Right atrium auricular region (tissue), 2 donors: ENCODE measurements around the gene CAMTA1. TPM values are rescaled to one million over a fixed set of nuclear protein-coding genes. Genes with fewer than 3 reads are reported as not detected.
A peak's percentile ranks its signal among the peaks of the same experiment; 100 is the strongest.

Experiments
- DNase-seq: peaks from one replicate; pipeline ENCODE4 v3.0.0-alpha.2; 2019; ENCODE audit warnings: low spot score
- H3K27ac ChIP-seq, 2 donors: fragments of 200-600 bp; sonication (generic); 1 replicate in 1 of 2; 2 replicates in 1 of 2; pipeline ENCODE4 v1.5.1; 2016 to 2019
- H3K27me3 ChIP-seq, 2 donors: fragments of 200-600 bp; sonication (generic); one replicate each; pipeline versions ENCODE4 v1.5.1 to v1.6.0; 2017 to 2019
- H3K36me3 ChIP-seq: fragments of 200-600 bp; sonication (generic); one replicate; pipeline ENCODE4 v1.5.1; 2016
- H3K4me1 ChIP-seq, 2 donors: fragments of 200-600 bp; sonication (generic); one replicate each; pipeline versions ENCODE4 v1.5.1 to v1.6.0; 2017 to 2019
- H3K4me3 ChIP-seq, 2 donors: fragments of 200-600 bp; sonication (generic); 1 replicate in 1 of 2; 2 replicates in 1 of 2; pipeline ENCODE4 v1.5.1; 2017 to 2019; ENCODE audit warnings: mild to moderate bottlenecking in 1 of 2, moderate library complexity in 1 of 2
- H3K9me3 ChIP-seq, 2 donors: fragments of 200-600 bp; sonication (generic); one replicate each; pipeline ENCODE4 v1.5.1; 2019
- total RNA-seq, 2 donors: library from RNA; depleted of rRNA; stranded (reverse); fragments of >200 nt; gene quantifications; one replicate each; pipeline ENCODE4 v1.1.0, GENCODE V29; 2016
- TF ChIP-seq, protein P1 (sequence below), 2 donors: fragments of 200-600 bp; sonication (generic); IDR thresholded peaks; one replicate each; pipeline ENCODE4 v1.5.1; 2019; ENCODE audit warnings: antibody characterized with exemption in 2 of 2

Gene CAMTA1
- total RNA-seq, 2 donors from 2014 or later = 132 to 190 TPM

DNA sequence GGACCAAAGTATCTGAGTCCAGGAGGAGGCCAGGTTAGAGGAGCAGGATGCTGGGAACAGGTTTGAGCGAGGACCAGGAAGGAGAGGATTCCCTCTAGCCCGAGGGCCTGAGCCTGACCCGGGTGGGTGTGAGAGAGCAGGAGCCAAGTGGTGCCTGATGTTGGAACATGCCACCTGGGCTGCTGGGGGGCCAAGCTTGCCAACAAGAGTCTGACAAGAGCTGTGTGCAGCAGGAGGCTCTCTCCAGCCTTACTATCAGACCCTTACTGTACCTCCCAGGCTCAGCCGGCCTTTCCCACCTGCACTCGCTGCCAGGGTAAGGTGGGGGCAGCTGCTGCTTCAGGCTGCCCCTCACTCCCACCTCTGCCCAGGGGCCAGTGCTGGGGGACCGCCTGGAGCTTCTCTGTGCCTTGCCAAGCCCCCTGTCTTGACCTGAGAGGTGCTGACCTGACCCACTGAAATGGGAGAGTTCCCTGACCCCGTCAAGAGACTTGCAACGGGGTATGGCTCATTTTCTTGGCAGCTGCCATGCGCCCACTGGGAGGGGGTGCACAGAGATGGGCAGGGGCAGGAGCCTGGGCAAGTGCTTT lies 826.3 kb downstream of the CAMTA1 start:
- H3K36me3 ChIP-seq = no peaks in the 10 kb centered on the region
- peaks cover 0 to 33% of the 10 kb centered on the region in 2 donors for H3K4me1 ChIP-seq
- H3K4me3 ChIP-seq = no peak overlapping the region
- H3K27ac ChIP-seq = no peak overlapping the region
- no peaks in the 10 kb centered on the region for H3K9me3 ChIP-seq
- no peaks in the 10 kb centered on the region for H3K27me3 ChIP-seq
- TF ChIP-seq, protein P1, sequence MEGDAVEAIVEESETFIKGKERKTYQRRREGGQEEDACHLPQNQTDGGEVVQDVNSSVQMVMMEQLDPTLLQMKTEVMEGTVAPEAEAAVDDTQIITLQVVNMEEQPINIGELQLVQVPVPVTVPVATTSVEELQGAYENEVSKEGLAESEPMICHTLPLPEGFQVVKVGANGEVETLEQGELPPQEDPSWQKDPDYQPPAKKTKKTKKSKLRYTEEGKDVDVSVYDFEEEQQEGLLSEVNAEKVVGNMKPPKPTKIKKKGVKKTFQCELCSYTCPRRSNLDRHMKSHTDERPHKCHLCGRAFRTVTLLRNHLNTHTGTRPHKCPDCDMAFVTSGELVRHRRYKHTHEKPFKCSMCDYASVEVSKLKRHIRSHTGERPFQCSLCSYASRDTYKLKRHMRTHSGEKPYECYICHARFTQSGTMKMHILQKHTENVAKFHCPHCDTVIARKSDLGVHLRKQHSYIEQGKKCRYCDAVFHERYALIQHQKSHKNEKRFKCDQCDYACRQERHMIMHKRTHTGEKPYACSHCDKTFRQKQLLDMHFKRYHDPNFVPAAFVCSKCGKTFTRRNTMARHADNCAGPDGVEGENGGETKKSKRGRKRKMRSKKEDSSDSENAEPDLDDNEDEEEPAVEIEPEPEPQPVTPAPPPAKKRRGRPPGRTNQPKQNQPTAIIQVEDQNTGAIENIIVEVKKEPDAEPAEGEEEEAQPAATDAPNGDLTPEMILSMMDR (IDR thresholded peaks at IDR 0.05) = no peak
- DNase-seq = no peak

DNA sequence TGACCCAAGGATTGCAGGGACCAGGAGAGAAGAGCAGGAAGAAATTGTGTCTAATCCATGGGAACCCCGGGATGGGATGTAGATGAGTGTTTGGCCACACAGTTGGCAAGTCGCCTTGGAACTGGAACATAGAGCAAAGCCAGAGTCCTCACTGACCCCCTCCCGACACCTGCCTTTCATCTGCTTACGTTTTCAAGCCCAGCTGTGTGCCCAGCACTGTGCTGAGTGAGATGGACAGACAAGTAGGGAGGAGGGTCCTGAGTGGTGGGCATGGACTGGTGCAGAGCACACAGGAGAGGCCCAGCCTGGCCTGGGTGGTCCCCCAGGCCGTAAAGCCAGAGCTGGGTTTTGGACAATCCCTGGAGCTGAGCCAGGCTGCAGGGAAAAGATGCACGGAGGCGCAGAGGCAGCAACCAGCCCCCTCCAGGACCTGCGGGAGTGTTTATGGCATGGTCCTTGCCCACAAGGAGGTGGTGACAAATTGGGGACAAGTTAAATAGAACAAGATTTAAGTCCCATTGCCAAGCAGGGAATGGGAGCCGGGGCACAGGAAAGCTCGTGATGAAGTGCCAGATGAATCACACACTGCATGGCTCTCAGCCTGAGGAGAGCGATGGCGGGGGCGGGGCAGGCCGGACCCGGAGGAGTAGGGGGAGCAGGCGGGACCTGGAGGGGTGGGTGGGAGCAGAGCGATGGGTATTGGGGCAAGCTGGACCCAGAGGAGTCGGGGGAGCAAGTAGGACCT lies 828.0 kb downstream of the CAMTA1 start:
- peak overlapping the region; percentile 67 to 83 for H3K27ac ChIP-seq
- DNase-seq = no peak
- no peaks in the 10 kb centered on the region for H3K27me3 ChIP-seq
- TF ChIP-seq, protein P1 (IDR thresholded peaks at IDR 0.05) = no peak
- peaks cover 0 to 47% of the 10 kb centered on the region in 2 donors for H3K4me1 ChIP-seq
- no peak overlapping the region for H3K4me3 ChIP-seq
- H3K9me3 ChIP-seq = no peaks in the 10 kb centered on the region
- no peaks in the 10 kb centered on the region for H3K36me3 ChIP-seq

DNA sequence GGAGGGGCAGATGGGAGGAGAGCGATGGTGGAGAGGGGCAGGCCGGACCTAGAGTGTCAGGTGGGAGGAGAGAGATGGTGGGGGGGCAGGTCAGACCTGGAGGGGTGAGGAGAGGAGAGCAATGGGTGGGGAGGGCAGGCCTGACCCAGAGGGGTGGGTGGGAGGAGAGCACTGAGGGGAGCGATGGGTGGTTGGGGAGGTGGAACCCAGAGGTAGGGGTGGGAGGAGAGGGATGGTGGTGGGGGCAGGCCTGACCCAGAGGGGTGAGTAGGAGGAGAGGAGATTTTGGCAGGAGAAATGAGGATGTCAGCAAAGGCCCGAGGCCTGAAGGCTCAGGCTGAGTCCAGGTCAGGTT lies 828.6 kb downstream of the CAMTA1 start:
- peak overlapping the region; percentile 67 to 83 for H3K27ac ChIP-seq

DNA sequence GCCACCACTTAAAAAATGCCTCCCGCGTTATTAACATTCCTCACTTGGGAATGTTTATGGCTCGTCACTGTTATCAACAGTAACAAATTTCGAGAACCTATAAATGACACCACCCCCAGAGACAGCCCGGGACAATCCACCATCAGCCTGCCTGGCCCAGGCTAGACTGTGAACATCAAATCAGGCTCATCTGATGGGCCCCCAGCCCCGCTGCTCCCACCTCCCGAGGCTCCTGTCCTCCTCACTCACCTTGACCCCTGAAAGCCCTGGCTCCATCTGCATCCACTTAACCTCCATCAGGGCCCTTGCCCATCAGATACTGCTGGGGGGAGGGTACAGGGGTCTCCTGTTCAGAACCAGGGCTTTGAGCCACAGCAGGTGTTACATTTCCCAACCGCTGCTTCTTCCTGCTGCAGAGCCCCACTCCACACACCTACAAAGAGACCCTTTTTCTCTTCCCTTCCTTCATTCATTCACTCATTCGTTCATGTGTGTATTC lies 829.4 kb downstream of the CAMTA1 start:
- H3K27me3 ChIP-seq = no peaks in the 10 kb centered on the region
- peaks cover 0 to 47% of the 10 kb centered on the region in 2 donors for H3K4me1 ChIP-seq
- TF ChIP-seq, protein P1 (IDR thresholded peaks at IDR 0.05) = no peak
- H3K4me3 ChIP-seq = no peak overlapping the region
- no peak for DNase-seq
- no peaks in the 10 kb centered on the region for H3K9me3 ChIP-seq
- peak overlapping the region; percentile 67 to 83 for H3K27ac ChIP-seq
- H3K36me3 ChIP-seq = no peaks in the 10 kb centered on the region

More for the DNA sequence above, 828.6 kb downstream of the CAMTA1 start:
- Histone ChIP-seq H3K4me3 (no peak overlapping the region), H3K9me3 (no peaks in the 10 kb centered on the region), H3K4me1 (peaks cover 0 to 47% of the 10 kb centered on the region in 2 donors), H3K27me3 (no peaks in the 10 kb centered on the region), H3K36me3 (no peaks in the 10 kb centered on the region)
- TF ChIP-seq, protein P1 (IDR thresholded peaks at IDR 0.05) = no peak
- DNase-seq = no peak

DNA sequence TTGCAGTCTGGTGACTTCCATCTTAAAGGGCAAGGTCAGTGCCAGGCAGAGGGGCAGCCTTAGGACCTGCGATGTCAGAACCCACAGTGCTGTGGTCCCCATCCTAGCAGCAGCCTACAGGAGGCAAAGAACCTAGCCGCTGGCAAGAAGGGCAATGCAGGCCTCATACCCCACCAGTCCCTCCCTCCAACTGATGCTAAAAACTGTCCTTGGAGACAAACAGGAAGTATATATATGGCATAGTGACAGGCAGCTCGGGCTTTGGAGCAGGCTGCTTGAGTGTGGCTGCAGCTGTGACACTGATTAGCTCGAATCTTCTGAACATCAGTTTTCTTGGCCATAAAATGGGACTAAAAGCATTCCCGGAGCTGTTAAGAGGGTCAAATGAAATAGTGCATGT lies 829.9 kb downstream of the CAMTA1 start:
- TF ChIP-seq, protein P1 (IDR thresholded peaks at IDR 0.05) = no peak
- no peaks in the 10 kb centered on the region for H3K9me3 ChIP-seq
- H3K27ac ChIP-seq = peak overlapping the region; percentile 76 to 83
- no peak for DNase-seq
- H3K27me3 ChIP-seq = no peaks in the 10 kb centered on the region
- H3K4me1 ChIP-seq = peaks cover 0 to 47% of the 10 kb centered on the region in 2 donors
- no peaks in the 10 kb centered on the region for H3K36me3 ChIP-seq
- H3K4me3 ChIP-seq = no peak overlapping the region
